ENCODE data around the gene FXYD3. TPM values are rescaled to one million over a fixed set of nuclear protein-coding genes. Genes with fewer than 3 reads are reported as not detected.
"Not testable (repeated sequence)": the region's sequence is repeated elsewhere in the genome, so short reads cannot be mapped to it uniquely, and the experiment has no call there.

The FXYD3 gene
- total RNA-seq, 4 donors from 2014 or later, result 282 to 837 (median 489) TPM

DNA sequence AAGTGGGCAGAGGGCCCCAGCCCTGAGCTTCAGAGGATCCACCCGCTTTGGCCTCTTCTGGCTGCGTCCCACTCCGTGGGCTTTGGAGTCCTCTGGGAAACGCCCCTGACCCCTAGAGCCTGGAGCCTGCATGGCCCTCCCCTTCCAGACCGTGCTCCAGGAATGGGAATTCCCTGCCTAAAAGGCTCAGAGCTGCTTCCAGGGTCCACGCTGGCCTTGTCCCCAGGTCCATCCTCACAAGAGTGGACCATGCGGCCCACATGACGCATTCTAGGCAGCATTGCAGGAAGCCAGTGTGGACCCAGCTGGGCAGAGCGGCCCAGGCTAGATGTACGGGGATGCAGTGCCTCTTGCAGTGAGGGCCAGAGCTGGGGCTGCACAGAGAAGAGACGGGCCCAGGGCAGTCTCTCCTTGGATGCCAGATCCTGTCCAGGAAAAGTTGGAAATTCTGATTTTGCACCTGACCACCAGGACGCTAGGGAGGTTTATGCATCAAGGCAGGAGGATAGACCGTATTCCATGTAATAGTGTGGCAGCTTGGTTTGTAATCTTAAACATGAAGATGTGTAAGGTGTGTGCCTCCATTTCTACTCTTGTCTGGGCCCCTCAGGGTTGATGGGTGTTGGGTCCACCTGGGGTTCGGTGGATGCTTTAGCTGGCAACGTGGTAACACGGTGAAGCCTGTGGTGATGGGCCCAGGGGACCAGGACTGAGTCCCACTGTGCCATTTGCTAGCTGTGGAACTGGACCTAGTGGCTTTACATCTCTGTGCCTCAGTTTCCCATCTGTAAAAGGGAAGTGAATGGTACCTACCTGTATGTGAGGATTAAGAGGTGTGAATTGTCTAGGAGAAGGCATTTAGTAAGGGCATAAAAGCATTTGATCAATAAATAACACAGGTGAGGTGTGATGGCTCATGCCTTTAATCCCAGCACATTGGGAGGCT lies 14.8 kb upstream of the FXYD3 start:
- Histone ChIP-seq H3K36me3 (no peaks in the 10 kb centered on the region), H3K4me1 (peaks cover 10 to 33% (median 11%) of the 10 kb centered on the region in 3 donors), H3K27ac (no peak overlapping the region), H3K27me3 (no peaks in the 10 kb centered on the region), H3K9me3 (no peaks in the 10 kb centered on the region), H3K4me3 (no peak overlapping the region)
- 81 to 84% methylated on average over 6 to 9 of the region's 16 CpGs for WGBS, 2 donors
- DNase-seq, result no peak
- TF ChIP-seq, protein P1, sequence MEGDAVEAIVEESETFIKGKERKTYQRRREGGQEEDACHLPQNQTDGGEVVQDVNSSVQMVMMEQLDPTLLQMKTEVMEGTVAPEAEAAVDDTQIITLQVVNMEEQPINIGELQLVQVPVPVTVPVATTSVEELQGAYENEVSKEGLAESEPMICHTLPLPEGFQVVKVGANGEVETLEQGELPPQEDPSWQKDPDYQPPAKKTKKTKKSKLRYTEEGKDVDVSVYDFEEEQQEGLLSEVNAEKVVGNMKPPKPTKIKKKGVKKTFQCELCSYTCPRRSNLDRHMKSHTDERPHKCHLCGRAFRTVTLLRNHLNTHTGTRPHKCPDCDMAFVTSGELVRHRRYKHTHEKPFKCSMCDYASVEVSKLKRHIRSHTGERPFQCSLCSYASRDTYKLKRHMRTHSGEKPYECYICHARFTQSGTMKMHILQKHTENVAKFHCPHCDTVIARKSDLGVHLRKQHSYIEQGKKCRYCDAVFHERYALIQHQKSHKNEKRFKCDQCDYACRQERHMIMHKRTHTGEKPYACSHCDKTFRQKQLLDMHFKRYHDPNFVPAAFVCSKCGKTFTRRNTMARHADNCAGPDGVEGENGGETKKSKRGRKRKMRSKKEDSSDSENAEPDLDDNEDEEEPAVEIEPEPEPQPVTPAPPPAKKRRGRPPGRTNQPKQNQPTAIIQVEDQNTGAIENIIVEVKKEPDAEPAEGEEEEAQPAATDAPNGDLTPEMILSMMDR (IDR thresholded peaks at IDR 0.05), result no peak
- TF ChIP-seq POLR2A (IDR thresholded peaks at IDR 0.05), result no peak
- intact Hi-C loops (cut with DNase I), result no loop called here

DNA sequence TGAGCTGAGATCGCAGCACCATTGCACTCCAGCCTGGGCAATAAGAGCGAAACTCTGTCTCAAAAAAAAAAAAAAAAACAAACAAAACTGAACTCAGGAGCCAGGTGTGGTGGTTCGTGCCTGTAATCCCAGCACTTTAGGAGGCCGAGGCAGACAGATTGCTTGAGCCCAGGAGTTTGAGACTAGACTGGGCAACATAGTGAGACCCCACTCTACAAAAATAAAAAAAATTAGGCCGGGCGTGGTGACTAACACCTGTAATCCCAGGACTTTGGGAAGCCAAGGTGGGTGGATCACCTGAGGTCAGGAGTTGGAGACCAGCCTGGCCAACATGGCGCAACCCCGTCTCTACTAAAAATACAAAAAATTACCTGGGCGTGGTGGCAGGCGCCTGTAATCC lies 13.7 kb upstream of the FXYD3 start:
- H3K4me3 ChIP-seq; intact Hi-C loops (cut with DNase I); H3K27me3 ChIP-seq; H3K36me3 ChIP-seq; H3K27ac ChIP-seq; H3K9me3 ChIP-seq; DNase-seq: not testable (repeated sequence)
- 75 to 79% methylated on average over 9 to 10 of the region's 10 CpGs for WGBS, 2 donors
- peaks cover 7 to 28% (median 14%) of the 10 kb centered on the region in 3 donors for H3K4me1 ChIP-seq

DNA sequence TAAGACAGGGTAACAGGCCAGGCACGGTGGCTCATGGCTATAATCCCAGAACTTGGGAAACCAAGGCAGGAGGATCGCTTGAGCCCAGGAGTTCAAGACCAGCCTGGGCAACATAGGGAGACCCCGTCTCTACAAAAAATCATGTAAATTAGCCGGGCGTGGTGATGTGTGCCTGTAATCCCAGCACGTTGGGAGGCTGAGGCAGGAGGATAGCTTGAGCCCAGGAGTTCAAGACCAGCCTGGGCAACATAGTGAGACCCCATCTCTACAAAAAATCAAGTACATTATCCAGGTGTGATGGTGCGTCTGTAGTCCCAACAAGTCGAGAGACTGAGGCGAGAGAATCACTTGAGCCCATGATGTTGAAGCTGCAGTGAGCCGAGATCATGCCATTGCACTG lies 12.0 kb upstream of the FXYD3 start:
- WGBS, 2 donors, result 78 to 80% methylated on average over 9 to 10 of the region's 10 CpGs
- intact Hi-C loops (cut with DNase I); DNase-seq; H3K9me3 ChIP-seq; H3K27me3 ChIP-seq; H3K36me3 ChIP-seq; H3K27ac ChIP-seq; H3K4me3 ChIP-seq: not testable (repeated sequence)
- peaks cover 9 to 33% (median 14%) of the 10 kb centered on the region in 3 donors for H3K4me1 ChIP-seq

GRCh38 chr19:35104361-35104760 lies 11.3 kb upstream of the FXYD3 start:
- Histone ChIP-seq H3K9me3 (no peaks in the 10 kb centered on the region), H3K4me3 (no peak overlapping the region), H3K27me3 (no peaks in the 10 kb centered on the region), H3K4me1 (peaks cover 5 to 33% (median 17%) of the 10 kb centered on the region in 3 donors), H3K36me3 (no peaks in the 10 kb centered on the region), H3K27ac (no peak overlapping the region)
- no peak for DNase-seq
- WGBS, 2 donors, result 89 to 96% methylated on average over 7 to 9 of the region's 11 CpGs
- TF ChIP-seq POLR2A (IDR thresholded peaks at IDR 0.05), result no peak
- TF ChIP-seq, protein P1 (IDR thresholded peaks at IDR 0.05), result no peak
- intact Hi-C loops (cut with DNase I), result no loop called here

- H3K27me3 ChIP-seq, result no peaks in the 10 kb centered on the region
- no peak overlapping the region for H3K27ac ChIP-seq
- 87 to 89% methylated on average over 6 of the region's 6 CpGs for WGBS, 2 donors
- H3K9me3 ChIP-seq, result no peaks in the 10 kb centered on the region
- H3K36me3 ChIP-seq, result no peaks in the 10 kb centered on the region
- TF ChIP-seq, protein P1 (IDR thresholded peaks at IDR 0.05), result no peak
- TF ChIP-seq POLR2A (IDR thresholded peaks at IDR 0.05), result no peak
- intact Hi-C loops (cut with DNase I), result no loop called here
- no peak for DNase-seq
- peaks cover 5 to 37% (median 20%) of the 10 kb centered on the region in 3 donors for H3K4me1 ChIP-seq
- H3K4me3 ChIP-seq, result no peak overlapping the region
These were observed 10.6 kb upstream of the FXYD3 start for GRCh38 chr19:35105047-35105410.

- H3K36me3 ChIP-seq, result no peaks in the 10 kb centered on the region
- peaks cover 5 to 43% (median 20%) of the 10 kb centered on the region in 3 donors for H3K4me1 ChIP-seq
- no peak overlapping the region for H3K4me3 ChIP-seq
- no peaks in the 10 kb centered on the region for H3K9me3 ChIP-seq
- intact Hi-C loops (cut with DNase I), result no loop called here
- no peaks in the 10 kb centered on the region for H3K27me3 ChIP-seq
- H3K27ac ChIP-seq, result peak overlapping the region in 3 of 4 donors; percentile 81 to 87 (median 83)
- 81 to 87% methylated on average over 30 of the region's 30 CpGs for WGBS, 2 donors
- TF ChIP-seq, protein P1 (IDR thresholded peaks at IDR 0.05), result no peak
- no peak for TF ChIP-seq POLR2A (IDR thresholded peaks at IDR 0.05)
- DNase-seq, result no peak
These were observed 10.0 kb upstream of the FXYD3 start for GRCh38 chr19:35105411-35106290.

All from esophagus squamous epithelium (tissue), 5 donors.